IMR-90 (cell line): ENCODE data around the gene FIBIN.

Source experiments
- BHLHE40 ChIP-seq: fragments of 150-350 bp; IDR thresholded peaks from 2 replicates; pipeline ENCODE4 v1.6.1; 2016; ENCODE audit warnings: mild to moderate bottlenecking, low read depth, low read length
- CEBPB ChIP-seq: IDR thresholded peaks from 2 replicates; pipeline ENCODE4 v1.6.1; 2012; ENCODE audit warnings: low read depth, low read length, improper control_type of control experiment
- FOS ChIP-seq: fragments of 150-350 bp; IDR thresholded peaks from 2 replicates; pipeline ENCODE4 v1.6.1; 2016; ENCODE audit warnings: low read depth, low read length
- MAFK ChIP-seq: IDR thresholded peaks from 2 replicates; pipeline ENCODE4 v1.6.1; 2012; ENCODE audit warnings: low read depth, low read length, improper control_type of control experiment
- MAZ ChIP-seq: IDR thresholded peaks from 2 replicates; pipeline ENCODE4 v1.6.1; 2012; ENCODE audit warnings: low read depth, mild to moderate bottlenecking, low read length, improper control_type of control experiment, moderate library complexity, borderline replicate concordance
- NFE2L2 ChIP-seq: fragments of 150-350 bp; IDR thresholded peaks from 2 replicates; pipeline ENCODE4 v1.6.1; 2016; ENCODE audit warnings: low read depth, mild to moderate bottlenecking, low read length
- POLR2A ChIP-seq: IDR thresholded peaks from 2 replicates; pipeline ENCODE4 v1.6.1; 2012; ENCODE audit warnings: mild to moderate bottlenecking, low read depth, low read length
- RAD21 ChIP-seq: IDR thresholded peaks from 2 replicates; pipeline ENCODE4 v1.6.1; 2012; ENCODE audit warnings: low read length, improper control_type of control experiment
- RCOR1 ChIP-seq: IDR thresholded peaks from 2 replicates; pipeline ENCODE4 v1.6.1; 2012; ENCODE audit warnings: mild to moderate bottlenecking, low read length, improper control_type of control experiment; ENCODE audit not compliant: insufficient replicate concordance
- RFX5 ChIP-seq: IDR thresholded peaks from 2 replicates; pipeline ENCODE4 v1.8.0; 2012; ENCODE audit warnings: low read depth, mild to moderate bottlenecking, low read length, moderate library complexity
- SMC3 ChIP-seq: fragments of 150-350 bp; IDR thresholded peaks from 2 replicates; pipeline ENCODE4 v1.6.1; 2016; ENCODE audit warnings: low read depth, mild to moderate bottlenecking, antibody characterized with exemption, low read length, moderate library complexity
- TF ChIP-seq, protein P1 (sequence below): conservative IDR thresholded peaks from 2 replicates; pipeline ENCODE4 v1.5.1; 2012; ENCODE audit warnings: mild to moderate bottlenecking, low read depth, low read length, improper control_type of control experiment
- TF ChIP-seq, protein P2 (sequence below): fragments of 150-350 bp; IDR thresholded peaks from 2 replicates; pipeline ENCODE4 v1.6.1; 2016; ENCODE audit warnings: low read depth, mild to moderate bottlenecking, low read length, moderate library complexity, borderline replicate concordance
- TF ChIP-seq, protein P3 (sequence below): fragments of 150-350 bp; IDR thresholded peaks from 2 replicates; pipeline ENCODE4 v1.6.1; 2017; ENCODE audit warnings: mild to moderate bottlenecking, antibody characterized with exemption, low read length, low read depth

DNA sequence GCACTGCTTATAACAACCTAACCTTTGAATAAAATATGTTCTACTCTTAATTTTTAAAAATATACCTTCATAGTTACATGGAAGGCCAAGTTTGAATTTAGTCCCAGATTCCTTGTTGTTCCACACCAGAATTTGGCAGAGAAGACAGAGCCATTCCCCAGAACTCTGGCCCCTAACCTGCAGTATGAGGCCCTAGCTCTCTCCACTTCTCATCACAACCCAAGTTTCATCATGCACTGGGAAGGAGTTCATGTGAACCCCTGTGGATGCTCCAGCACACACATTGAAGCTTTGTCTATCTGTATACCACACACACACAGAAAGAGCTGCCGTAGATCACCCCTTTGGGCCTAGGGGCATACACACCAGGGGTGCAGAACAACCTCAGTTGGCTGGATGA, 36.1 kb downstream of the FIBIN start:
- TF ChIP-seq, protein P1, sequence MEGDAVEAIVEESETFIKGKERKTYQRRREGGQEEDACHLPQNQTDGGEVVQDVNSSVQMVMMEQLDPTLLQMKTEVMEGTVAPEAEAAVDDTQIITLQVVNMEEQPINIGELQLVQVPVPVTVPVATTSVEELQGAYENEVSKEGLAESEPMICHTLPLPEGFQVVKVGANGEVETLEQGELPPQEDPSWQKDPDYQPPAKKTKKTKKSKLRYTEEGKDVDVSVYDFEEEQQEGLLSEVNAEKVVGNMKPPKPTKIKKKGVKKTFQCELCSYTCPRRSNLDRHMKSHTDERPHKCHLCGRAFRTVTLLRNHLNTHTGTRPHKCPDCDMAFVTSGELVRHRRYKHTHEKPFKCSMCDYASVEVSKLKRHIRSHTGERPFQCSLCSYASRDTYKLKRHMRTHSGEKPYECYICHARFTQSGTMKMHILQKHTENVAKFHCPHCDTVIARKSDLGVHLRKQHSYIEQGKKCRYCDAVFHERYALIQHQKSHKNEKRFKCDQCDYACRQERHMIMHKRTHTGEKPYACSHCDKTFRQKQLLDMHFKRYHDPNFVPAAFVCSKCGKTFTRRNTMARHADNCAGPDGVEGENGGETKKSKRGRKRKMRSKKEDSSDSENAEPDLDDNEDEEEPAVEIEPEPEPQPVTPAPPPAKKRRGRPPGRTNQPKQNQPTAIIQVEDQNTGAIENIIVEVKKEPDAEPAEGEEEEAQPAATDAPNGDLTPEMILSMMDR: no peak
- TF ChIP-seq FOS (no peak), MAFK (no peak), MAZ (no peak), SMC3 (no peak), NFE2L2 (no peak), POLR2A (no peak), CEBPB (no peak), RCOR1 (no peak), RFX5 (no peak), BHLHE40 (no peak), RAD21 (no peak)
- TF ChIP-seq, protein P2, sequence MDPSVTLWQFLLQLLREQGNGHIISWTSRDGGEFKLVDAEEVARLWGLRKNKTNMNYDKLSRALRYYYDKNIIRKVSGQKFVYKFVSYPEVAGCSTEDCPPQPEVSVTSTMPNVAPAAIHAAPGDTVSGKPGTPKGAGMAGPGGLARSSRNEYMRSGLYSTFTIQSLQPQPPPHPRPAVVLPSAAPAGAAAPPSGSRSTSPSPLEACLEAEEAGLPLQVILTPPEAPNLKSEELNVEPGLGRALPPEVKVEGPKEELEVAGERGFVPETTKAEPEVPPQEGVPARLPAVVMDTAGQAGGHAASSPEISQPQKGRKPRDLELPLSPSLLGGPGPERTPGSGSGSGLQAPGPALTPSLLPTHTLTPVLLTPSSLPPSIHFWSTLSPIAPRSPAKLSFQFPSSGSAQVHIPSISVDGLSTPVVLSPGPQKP: no peak
- TF ChIP-seq, protein P3, sequence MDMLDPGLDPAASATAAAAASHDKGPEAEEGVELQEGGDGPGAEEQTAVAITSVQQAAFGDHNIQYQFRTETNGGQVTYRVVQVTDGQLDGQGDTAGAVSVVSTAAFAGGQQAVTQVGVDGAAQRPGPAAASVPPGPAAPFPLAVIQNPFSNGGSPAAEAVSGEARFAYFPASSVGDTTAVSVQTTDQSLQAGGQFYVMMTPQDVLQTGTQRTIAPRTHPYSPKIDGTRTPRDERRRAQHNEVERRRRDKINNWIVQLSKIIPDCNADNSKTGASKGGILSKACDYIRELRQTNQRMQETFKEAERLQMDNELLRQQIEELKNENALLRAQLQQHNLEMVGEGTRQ: no peak
